ENCODE measurements around the gene LAMP1. TPM values are rescaled to one million over a fixed set of nuclear protein-coding genes. Genes with fewer than 3 reads are reported as not detected.

Gene LAMP1
- total and polyA plus RNA-seq, 7 donors = 35.7 to 71.5 (median 65.3) TPM

DNA sequence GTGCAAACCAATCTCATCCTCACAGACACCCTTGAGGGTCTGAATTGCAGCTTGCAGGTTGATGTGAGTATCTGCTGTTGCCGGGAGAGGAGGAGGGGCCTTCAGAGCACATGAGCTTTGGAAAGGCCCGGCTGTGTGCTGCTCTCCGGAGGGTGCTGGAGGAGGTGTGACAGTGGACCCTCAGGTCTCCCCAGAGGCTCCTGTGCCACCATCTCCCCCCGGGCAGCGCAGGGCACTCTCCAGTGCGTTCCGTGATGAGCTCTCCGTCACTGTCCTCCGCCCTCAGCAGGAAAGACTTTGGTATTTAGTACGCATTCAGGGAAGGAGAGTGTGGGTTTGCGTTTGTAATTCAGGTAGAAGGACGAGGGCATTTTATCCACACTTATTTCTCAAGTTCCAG lies 20.0 kb downstream of the LAMP1 start:
- H3K9me3 ChIP-seq = no peaks in the 10 kb centered on the region
- no peaks in the 10 kb centered on the region for H3K27me3 ChIP-seq (ENCODE audit: insufficient read depth in 3 of 3, low read length in 2 of 3)
- peak in 1 of 4 donors; percentile 25 for ATAC-seq
- 80 to 88% (median 87%) methylated on average over 12 of the region's 12 CpGs for WGBS, 3 donors
- peaks cover 2 to 76% of the 10 kb centered on the region in 2 donors for H3K36me3 ChIP-seq (ENCODE audit: insufficient read depth in 1 of 2, low read depth in 1 of 2)
- H3K4me1 ChIP-seq = no peaks in the 10 kb centered on the region
- no peak overlapping the region for H3K27ac ChIP-seq
- intact Hi-C loops (cut with DNase I) = no loop called here
- DNase-seq = peak in 1 of 2 donors; percentile 37
- TF ChIP-seq CTCF (IDR thresholded peaks at IDR 0.05) = no peak
- H3K4me3 ChIP-seq = no peak overlapping the region

DNA sequence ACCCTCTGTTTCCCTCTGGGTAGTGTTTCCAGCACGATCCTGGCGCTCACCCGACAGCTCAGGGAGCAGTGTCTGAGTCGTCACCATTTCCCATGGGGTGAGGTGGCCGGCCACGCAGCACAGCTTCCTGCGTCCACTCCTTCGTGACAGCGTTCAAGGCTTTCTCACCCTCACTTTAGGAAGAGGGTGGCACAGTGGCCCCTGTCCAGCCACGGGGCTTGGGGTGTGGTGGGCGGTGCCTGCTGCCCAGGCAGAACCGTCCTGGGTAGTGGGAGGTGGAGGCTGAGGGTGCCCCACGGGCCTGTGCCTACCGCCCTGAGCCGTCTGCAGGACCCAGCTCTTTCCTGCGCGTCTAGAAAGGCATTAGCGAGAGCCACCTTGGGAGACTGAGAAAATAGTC lies 21.9 kb downstream of the LAMP1 start:
- 81 to 88% (median 87%) methylated on average over 18 of the region's 18 CpGs for WGBS, 3 donors
- H3K36me3 ChIP-seq (ENCODE audit: insufficient read depth in 1 of 2, low read depth in 1 of 2) = peaks cover 2 to 81% of the 10 kb centered on the region in 2 donors
- peak in 1 of 2 donors; percentile 41 for DNase-seq

DNA sequence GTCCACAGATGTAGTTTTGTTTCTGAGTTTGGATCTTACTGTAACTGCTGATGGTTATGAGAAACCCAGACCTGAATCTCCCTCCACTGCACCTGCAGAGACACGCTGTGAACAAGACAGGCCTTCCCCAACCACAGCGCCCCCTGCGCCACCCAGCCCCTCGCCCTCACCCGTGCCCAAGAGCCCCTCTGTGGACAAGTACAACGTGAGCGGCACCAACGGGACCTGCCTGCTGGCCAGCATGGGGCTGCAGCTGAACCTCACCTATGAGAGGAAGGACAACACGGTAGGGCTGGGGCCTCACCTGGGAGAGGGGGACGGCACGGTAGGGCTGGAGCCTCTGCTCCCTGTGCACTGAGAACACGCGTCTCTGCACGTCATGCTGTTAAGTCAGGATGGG lies 22.3 kb downstream of the LAMP1 start:
- ATAC-seq (peak in 1 of 4 donors; percentile 15), DNase-seq (peak in 1 of 2 donors; percentile 32)

More for the DNA sequence above, 21.9 kb downstream of the LAMP1 start:
- intact Hi-C loops (cut with DNase I) = no loop called here
- Histone ChIP-seq H3K4me3 (no peak overlapping the region), H3K4me1 (no peaks in the 10 kb centered on the region), H3K27ac (no peak overlapping the region), H3K27me3 (ENCODE audit: insufficient read depth in 3 of 3, low read length in 2 of 3) (no peaks in the 10 kb centered on the region), H3K9me3 (no peaks in the 10 kb centered on the region)
- no peak for TF ChIP-seq CTCF (IDR thresholded peaks at IDR 0.05)
- no peak for ATAC-seq

DNA sequence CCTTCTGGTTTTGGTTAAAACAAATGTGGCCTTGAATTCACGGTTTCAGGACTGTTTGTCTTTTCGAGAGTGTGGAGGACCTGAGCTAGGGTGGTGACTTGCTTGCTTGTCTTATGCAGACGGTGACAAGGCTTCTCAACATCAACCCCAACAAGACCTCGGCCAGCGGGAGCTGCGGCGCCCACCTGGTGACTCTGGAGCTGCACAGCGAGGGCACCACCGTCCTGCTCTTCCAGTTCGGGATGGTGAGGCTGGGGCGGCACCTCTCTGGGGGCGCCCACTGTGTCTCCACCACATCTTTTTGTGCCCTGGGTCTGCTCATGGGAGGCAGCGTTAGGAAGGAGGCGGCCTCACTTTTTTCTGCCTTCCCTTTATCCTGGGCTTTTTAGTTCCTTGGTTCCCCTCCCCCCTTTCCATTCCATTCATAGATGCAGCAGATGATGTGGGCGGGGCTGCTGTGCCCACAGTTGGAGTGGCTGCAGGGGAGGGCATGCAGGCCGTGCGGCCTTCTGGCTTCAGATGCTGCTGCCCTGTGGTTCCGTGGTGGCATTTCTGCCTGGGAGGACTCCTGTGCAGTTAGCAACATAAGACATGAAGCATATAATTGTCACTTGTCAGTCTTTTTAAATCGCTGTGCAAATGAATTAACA lies 23.3 kb downstream of the LAMP1 start:
- Histone ChIP-seq H3K9me3 (no peaks in the 10 kb centered on the region), H3K27me3 (ENCODE audit: insufficient read depth in 3 of 3, low read length in 2 of 3) (no peaks in the 10 kb centered on the region), H3K4me3 (no peak overlapping the region), H3K4me1 (no peaks in the 10 kb centered on the region), H3K27ac (no peak overlapping the region), H3K36me3 (ENCODE audit: insufficient read depth in 1 of 2, low read depth in 1 of 2) (peaks cover 4 to 94% of the 10 kb centered on the region in 2 donors)
- no peak for ATAC-seq
- 86 to 92% (median 88%) methylated on average over 19 of the region's 19 CpGs for WGBS, 3 donors
- intact Hi-C loops (cut with DNase I) = no loop called here
- TF ChIP-seq CTCF (IDR thresholded peaks at IDR 0.05) = no peak
- DNase-seq = peak in 1 of 2 donors; percentile 30

More for the DNA sequence above, 22.3 kb downstream of the LAMP1 start:
- H3K4me3 ChIP-seq = no peak overlapping the region
- intact Hi-C loops (cut with DNase I) = no loop called here
- WGBS, 3 donors = 90 to 94% (median 92%) methylated on average over 14 of the region's 14 CpGs
- no peak overlapping the region for H3K27ac ChIP-seq
- no peaks in the 10 kb centered on the region for H3K27me3 ChIP-seq (ENCODE audit: insufficient read depth in 3 of 3, low read length in 2 of 3)
- H3K4me1 ChIP-seq = no peaks in the 10 kb centered on the region
- peaks cover 2 to 85% of the 10 kb centered on the region in 2 donors for H3K36me3 ChIP-seq (ENCODE audit: insufficient read depth in 1 of 2, low read depth in 1 of 2)
- no peaks in the 10 kb centered on the region for H3K9me3 ChIP-seq
- TF ChIP-seq CTCF (IDR thresholded peaks at IDR 0.05) = no peak

DNA sequence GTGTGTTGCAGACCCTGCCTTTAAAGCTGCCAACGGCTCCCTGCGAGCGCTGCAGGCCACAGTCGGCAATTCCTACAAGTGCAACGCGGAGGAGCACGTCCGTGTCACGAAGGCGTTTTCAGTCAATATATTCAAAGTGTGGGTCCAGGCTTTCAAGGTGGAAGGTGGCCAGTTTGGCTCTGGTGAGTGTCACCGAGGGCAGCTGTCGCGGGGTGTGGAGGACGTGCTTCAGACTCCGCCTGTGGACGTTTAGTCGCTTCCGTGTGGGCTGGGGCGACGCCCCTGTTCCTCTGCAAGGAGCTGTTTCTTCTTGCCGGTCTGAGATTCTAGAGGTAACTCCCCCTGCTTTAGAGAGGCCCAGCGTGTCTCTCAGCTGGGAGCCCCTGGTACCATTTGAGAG lies 24.5 kb downstream of the LAMP1 start:
- H3K36me3 ChIP-seq (ENCODE audit: insufficient read depth in 1 of 2, low read depth in 1 of 2) = peaks cover 5 to 86% of the 10 kb centered on the region in 2 donors
- H3K27ac ChIP-seq = no peak overlapping the region
- H3K4me3 ChIP-seq = no peak overlapping the region
- 81 to 88% (median 83%) methylated on average over 22 of the region's 22 CpGs for WGBS, 3 donors
- no peaks in the 10 kb centered on the region for H3K27me3 ChIP-seq (ENCODE audit: insufficient read depth in 3 of 3, low read length in 2 of 3)
- DNase-seq (peak in 1 of 2 donors; percentile 44), ATAC-seq (no peak)
- no peak for TF ChIP-seq CTCF (IDR thresholded peaks at IDR 0.05)
- no peaks in the 10 kb centered on the region for H3K9me3 ChIP-seq
- intact Hi-C loops (cut with DNase I) = no loop called here
- no peaks in the 10 kb centered on the region for H3K4me1 ChIP-seq
